Trophoblast cell (in vitro differentiated cells and primary cell): ENCODE data around the gene TMEM250.

Experiments used
- DNase-seq, 2 donors: peaks; one replicate each; pipeline ENCODE4 v3.0.0-alpha.2; 2016
- H2AFZ ChIP-seq: 2 replicates; pipeline ENCODE4 v1.6.1; 2013; ENCODE audit warnings: low read length, moderate library complexity, mild to moderate bottlenecking; ENCODE audit not compliant: insufficient read depth, poor library complexity
- H2AK5ac ChIP-seq: 2 replicates; pipeline ENCODE4 v1.6.1; 2013; ENCODE audit warnings: mild to moderate bottlenecking, low read length
- H2BK120ac ChIP-seq: 2 replicates; pipeline ENCODE4 v1.6.1; 2013; ENCODE audit warnings: low read length, mild to moderate bottlenecking, moderate library complexity; ENCODE audit not compliant: insufficient read depth, poor library complexity
- H2BK12ac ChIP-seq: 2 replicates; pipeline ENCODE4 v1.6.1; 2013; ENCODE audit warnings: mild to moderate bottlenecking, low read length, moderate library complexity
- H2BK5ac ChIP-seq: 2 replicates; pipeline ENCODE4 v1.6.1; 2013; ENCODE audit warnings: low read length, low read depth, moderate library complexity, mild to moderate bottlenecking; ENCODE audit not compliant: poor library complexity
- H3K14ac ChIP-seq: 2 replicates; pipeline ENCODE4 v1.6.1; 2013; ENCODE audit warnings: mild to moderate bottlenecking, low read length
- H3K18ac ChIP-seq: 2 replicates; pipeline ENCODE4 v1.6.1; 2013; ENCODE audit warnings: mild to moderate bottlenecking, low read length
- H3K23ac ChIP-seq: 2 replicates; pipeline ENCODE4 v1.6.1; 2013; ENCODE audit warnings: low read length
- H3K27ac ChIP-seq: 2 replicates; pipeline ENCODE4 v1.5.1; 2013; ENCODE audit warnings: low read depth, mild to moderate bottlenecking, inconsistent platforms, low read length, moderate library complexity
- H3K27me3 ChIP-seq: 2 replicates; pipeline ENCODE4 v1.6.1; 2013; ENCODE audit warnings: inconsistent platforms, mild to moderate bottlenecking, low read length, moderate library complexity; ENCODE audit not compliant: insufficient read depth
- H3K36me3 ChIP-seq, 2 experiments: 1 replicate in 1 of 2; 2 replicates in 1 of 2; pipeline ENCODE4 v1.6.1; 2013; ENCODE audit warnings: low read length in 2 of 2, mild to moderate bottlenecking in 2 of 2, moderate library complexity in 1 of 2; ENCODE audit not compliant: insufficient read depth in 2 of 2, control insufficient read depth in 1 of 2
- H3K4ac ChIP-seq: 2 replicates; pipeline ENCODE4 v1.6.1; 2013; ENCODE audit warnings: low read depth, mild to moderate bottlenecking, low read length, moderate library complexity
- H3K4me1 ChIP-seq, 2 experiments: 1 replicate in 1 of 2; 2 replicates in 1 of 2; pipeline ENCODE4 v1.6.1; 2013; ENCODE audit warnings: low read length in 2 of 2, mild to moderate bottlenecking in 2 of 2, moderate library complexity in 1 of 2; ENCODE audit not compliant: insufficient read depth in 2 of 2, control insufficient read depth in 1 of 2
- H3K4me2 ChIP-seq: 2 replicates; pipeline ENCODE4 v1.6.1; 2013; ENCODE audit warnings: inconsistent platforms, mild to moderate bottlenecking, low read length, moderate library complexity
- H3K4me3 ChIP-seq: 2 replicates; pipeline ENCODE4 v1.5.1; 2013; ENCODE audit warnings: mild to moderate bottlenecking, low read depth, low read length, inconsistent platforms
- H3K79me1 ChIP-seq: one replicate; pipeline ENCODE4 v1.6.1; 2013; ENCODE audit warnings: low read length
- H3K79me2 ChIP-seq: 2 replicates; pipeline ENCODE4 v1.6.1; 2013; ENCODE audit warnings: low read length, mild to moderate bottlenecking; ENCODE audit not compliant: control insufficient read depth, insufficient read depth, poor library complexity
- H3K9ac ChIP-seq: 2 replicates; pipeline ENCODE4 v1.6.1; 2013; ENCODE audit warnings: mild to moderate bottlenecking, low read length
- H3K9me3 ChIP-seq: 2 replicates; pipeline ENCODE4 v1.6.1; 2013; ENCODE audit warnings: low read depth, mild to moderate bottlenecking, control low read depth, inconsistent platforms, low read length; ENCODE audit not compliant: insufficient read depth
- H4K12ac ChIP-seq: 2 replicates; pipeline ENCODE4 v1.6.1; 2013; ENCODE audit warnings: low read depth, mild to moderate bottlenecking, low read length, moderate library complexity
- H4K8ac ChIP-seq: 2 replicates; pipeline ENCODE4 v1.6.1; 2013; ENCODE audit warnings: low read depth, mild to moderate bottlenecking, low read length, moderate library complexity
- H4K91ac ChIP-seq: one replicate; pipeline ENCODE4 v1.6.1; 2013; ENCODE audit warnings: low read depth, mild to moderate bottlenecking, low read length, moderate library complexity
- WGBS: extraction: QIAGEN DNeasy Blood & Tissue Kit; methylation state at CpG from one replicate; pipeline ENCODE4 v1.1.7; 2013; ENCODE audit warnings: missing lambda C conversion rate; ENCODE audit not compliant: insufficient read length, insufficient coverage; ENCODE audit errors: extremely low coverage; 5-methylcytosine and 5-hydroxymethylcytosine counted together

The TMEM250 gene

GRCh38 chr9:136112541-136112940, 6.1 kb downstream of the TMEM250 start:
- H3K79me2 ChIP-seq: peaks cover 2% of the 10 kb centered on the region
- H3K27me3 ChIP-seq: no peaks in the 10 kb centered on the region
- no peak overlapping the region for H3K4me2 ChIP-seq
- H4K91ac ChIP-seq: peak overlapping the region; percentile 11
- H2BK120ac ChIP-seq: no peak overlapping the region
- no peak overlapping the region for H2BK12ac ChIP-seq
- no CpG with 5 or more reads among the region's 11 CpGs for WGBS
- no peak overlapping the region for H2BK5ac ChIP-seq
- peaks cover 27% of the 10 kb centered on the region for H3K79me1 ChIP-seq
- H3K36me3 ChIP-seq: peaks cover 18 to 23% of the 10 kb centered on the region in 2 experiments
- no peak overlapping the region for H4K8ac ChIP-seq
- DNase-seq: no peak
- no peak overlapping the region for H3K27ac ChIP-seq
- no peak overlapping the region for H3K4me3 ChIP-seq
- H3K14ac ChIP-seq: no peak overlapping the region
- H3K23ac ChIP-seq: no peak overlapping the region
- no peak overlapping the region for H3K4ac ChIP-seq
- H2AK5ac ChIP-seq: no peak overlapping the region
- H3K9me3 ChIP-seq: no peaks in the 10 kb centered on the region
- H3K18ac ChIP-seq: no peak overlapping the region
- H4K12ac ChIP-seq: no peak overlapping the region
- H3K9ac ChIP-seq: no peak overlapping the region
- no peak overlapping the region for H2AFZ ChIP-seq
- peaks cover 25 to 27% of the 10 kb centered on the region in 2 experiments for H3K4me1 ChIP-seq

- Histone ChIP-seq H4K12ac (no peak overlapping the region), H3K79me2 (no peaks in the 10 kb centered on the region), H3K79me1 (peaks cover 28% of the 10 kb centered on the region), H4K8ac (no peak overlapping the region), H3K27me3 (no peaks in the 10 kb centered on the region), H2BK12ac (no peak overlapping the region), H2BK120ac (no peak overlapping the region), H2BK5ac (no peak overlapping the region), H3K14ac (no peak overlapping the region), H2AK5ac (no peak overlapping the region), H3K4me3 (no peak overlapping the region), H3K9me3 (no peaks in the 10 kb centered on the region), H3K27ac (no peak overlapping the region), H3K36me3 (peaks cover 18 to 23% of the 10 kb centered on the region in 2 experiments), H3K4ac (no peak overlapping the region), H3K4me2 (no peak overlapping the region), H3K23ac (no peak overlapping the region), H4K91ac (no peak overlapping the region), H3K4me1 (peaks cover 22 to 23% of the 10 kb centered on the region in 2 experiments), H3K18ac (no peak overlapping the region), H2AFZ (no peak overlapping the region), H3K9ac (no peak overlapping the region)
- no peak for DNase-seq
- no CpG with 5 or more reads among the region's 16 CpGs for WGBS
Observed at GRCh38 chr9:136111910-136112309, 6.8 kb downstream of the TMEM250 start.

- Histone ChIP-seq H2BK12ac (no peak overlapping the region), H3K4me3 (no peak overlapping the region), H3K4me2 (no peak overlapping the region), H3K79me2 (no peaks in the 10 kb centered on the region), H3K4me1 (peaks cover 22 to 23% of the 10 kb centered on the region in 2 experiments), H4K8ac (no peak overlapping the region), H3K27me3 (no peaks in the 10 kb centered on the region), H3K14ac (peak overlapping the region; percentile 11), H2AFZ (no peak overlapping the region), H3K4ac (no peak overlapping the region), H3K27ac (no peak overlapping the region), H2BK5ac (no peak overlapping the region), H3K18ac (no peak overlapping the region), H3K9me3 (no peaks in the 10 kb centered on the region), H3K79me1 (peaks cover 28% of the 10 kb centered on the region), H3K23ac (no peak overlapping the region), H2BK120ac (peak overlapping the region; percentile 23), H4K12ac (no peak overlapping the region), H4K91ac (no peak overlapping the region), H3K36me3 (peaks cover 10 to 16% of the 10 kb centered on the region in 2 experiments), H3K9ac (no peak overlapping the region), H2AK5ac (peak overlapping the region; percentile 21)
- DNase-seq: no peak
- no CpG with 5 or more reads among the region's 22 CpGs for WGBS
Observed at GRCh38 chr9:136111190-136111589, 7.5 kb downstream of the TMEM250 start.

- Histone ChIP-seq H3K18ac (peak overlapping the region; percentile 50), H3K9ac (no peak overlapping the region), H3K27me3 (no peaks in the 10 kb centered on the region)
Observed at GRCh38 chr9:136110082-136111061, 8.3 kb downstream of the TMEM250 start.

More at GRCh38 chr9:136110082-136111061, 8.3 kb downstream of the TMEM250 start:
- Histone ChIP-seq H4K91ac (peak overlapping the region; percentile 83), H3K14ac (peak overlapping the region; percentile 74), H3K27ac (no peak overlapping the region), H2BK5ac (peak overlapping the region; percentile 35), H3K79me2 (peaks cover 1% of the 10 kb centered on the region), H2AFZ (no peak overlapping the region), H3K9me3 (no peaks in the 10 kb centered on the region), H2BK120ac (peak overlapping the region; percentile 79), H3K4me3 (peak overlapping the region; percentile 1), H3K79me1 (peaks cover 32% of the 10 kb centered on the region), H3K36me3 (peaks cover 5 to 8% of the 10 kb centered on the region in 2 experiments), H3K4me2 (peak overlapping the region; percentile 62), H3K4me1 (peaks cover 22 to 23% of the 10 kb centered on the region in 2 experiments), H3K23ac (no peak overlapping the region), H3K4ac (peak overlapping the region; percentile 0), H2AK5ac (peak overlapping the region; percentile 4), H4K12ac (no peak overlapping the region), H4K8ac (peak overlapping the region; percentile 66), H2BK12ac (peak overlapping the region; percentile 70)
- no CpG with 5 or more reads among the region's 42 CpGs for WGBS
- no peak for DNase-seq
